Measurements from ENCODE around the gene ACAP3.
"Not testable (repeated sequence)": the region's sequence is repeated elsewhere in the genome, so short reads cannot be mapped to it uniquely, and the experiment has no call there.

ACAP3 gene

GRCh38 chr1:1329304-1330210, 21.8 kb upstream of the ACAP3 start:
- DNase-seq, result no peak

GRCh38 chr1:1328254-1328653, 20.5 kb upstream of the ACAP3 start:
- DNase-seq, result no peak

- DNase-seq, result no peak
Measured at GRCh38 chr1:1327291-1327690, 19.6 kb upstream of the ACAP3 start.

- no peak for DNase-seq
Measured at GRCh38 chr1:1326075-1326605, 18.4 kb upstream of the ACAP3 start.

GRCh38 chr1:1325288-1326074, 17.8 kb upstream of the ACAP3 start:
- no peak for DNase-seq

GRCh38 chr1:1324524-1325287, 17.0 kb upstream of the ACAP3 start, which contains the start of the genes CPTP and INTS11:
CPTP (plus strand) TSS chr1:1324802; CDS start chr1:1326911, 2,109 bp downstream.
INTS11 (minus strand) TSS chr1:1324660; CDS start chr1:1324608, 52 bp downstream.
- DNase-seq, result peak; percentile 92

- DNase-seq, result no peak
Measured at GRCh38 chr1:1324084-1324523, 16.4 kb upstream of the ACAP3 start.

- no peak for DNase-seq
Measured at GRCh38 chr1:1322952-1323351, 15.2 kb upstream of the ACAP3 start.

- DNase-seq, result no peak
Measured at GRCh38 chr1:1322418-1322817, 14.7 kb upstream of the ACAP3 start.

GRCh38 chr1:1321477-1321876, 13.7 kb upstream of the ACAP3 start:
- no peak for DNase-seq

GRCh38 chr1:1320666-1321448, 13.1 kb upstream of the ACAP3 start:
- DNase-seq, result no peak

- no peak for DNase-seq
Measured at GRCh38 chr1:1319646-1319941, 11.9 kb upstream of the ACAP3 start.

GRCh38 chr1:1318777-1319645, 11.3 kb upstream of the ACAP3 start:
- no peak for DNase-seq

GRCh38 chr1:1318131-1318652, 10.5 kb upstream of the ACAP3 start:
- peak; percentile 79 for DNase-seq

- no peak for DNase-seq
Measured at GRCh38 chr1:1317420-1317819, 9.7 kb upstream of the ACAP3 start.

GRCh38 chr1:1316199-1316598, 8.5 kb upstream of the ACAP3 start:
- not testable (repeated sequence) for DNase-seq

GRCh38 chr1:1315435-1315954, 7.8 kb upstream of the ACAP3 start:
- DNase-seq, result no peak

GRCh38 chr1:1314678-1315335, 7.1 kb upstream of the ACAP3 start:
- DNase-seq, result no peak

- DNase-seq, result no peak
Measured at GRCh38 chr1:1314237-1314586, 6.5 kb upstream of the ACAP3 start.

Data from NCI-H345 (cell line).